Hindlimb muscle (tissue), 1 donor: ENCODE measurements around the gene PKDCC. TPM values are rescaled to one million over a fixed set of nuclear protein-coding genes. Genes with fewer than 3 reads are reported as not detected.

ENCODE experiments used
- DNase-seq: peaks from one replicate; pipeline ENCODE4 v3.0.0-alpha.2; 2013
- polyA plus RNA-seq: library from polyadenylated mRNA; unstranded; fragments of 120-200 nt; gene quantifications from one replicate; pipeline ENCODE4 v1.2.1, GENCODE V29; 2013; ENCODE audit not compliant: insufficient read length

PKDCC gene
- polyA plus RNA-seq, 1 donor = 116 TPM

DNA sequence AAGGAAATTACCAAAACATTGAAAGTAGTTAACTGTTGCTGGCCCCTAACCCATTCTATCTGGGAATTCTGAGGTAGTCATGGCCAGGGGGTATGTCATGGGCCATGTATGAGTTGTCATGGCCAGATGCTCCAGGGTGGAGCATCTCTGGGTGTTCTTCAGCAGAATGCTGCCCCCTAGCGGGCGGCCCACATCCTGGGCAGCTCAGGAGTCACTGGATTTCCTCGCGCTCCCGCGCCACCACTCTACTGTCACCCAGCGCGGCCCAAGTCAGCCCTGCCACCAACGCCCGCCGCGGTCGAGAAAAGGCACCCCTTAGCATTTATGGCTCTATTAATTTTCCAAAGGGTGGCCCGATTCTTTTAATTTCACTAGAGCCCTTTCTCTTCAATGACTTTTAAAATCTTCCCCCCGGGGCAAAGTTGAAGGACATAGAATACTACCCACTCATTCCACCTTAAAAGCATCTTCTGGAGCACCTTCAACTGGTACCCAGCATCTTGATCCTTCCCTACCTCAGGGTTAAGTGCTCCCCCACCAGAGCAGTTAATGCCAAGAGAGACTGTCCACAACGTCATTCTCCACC lies 41.6 kb downstream of the PKDCC start:
- no peak for DNase-seq

DNA sequence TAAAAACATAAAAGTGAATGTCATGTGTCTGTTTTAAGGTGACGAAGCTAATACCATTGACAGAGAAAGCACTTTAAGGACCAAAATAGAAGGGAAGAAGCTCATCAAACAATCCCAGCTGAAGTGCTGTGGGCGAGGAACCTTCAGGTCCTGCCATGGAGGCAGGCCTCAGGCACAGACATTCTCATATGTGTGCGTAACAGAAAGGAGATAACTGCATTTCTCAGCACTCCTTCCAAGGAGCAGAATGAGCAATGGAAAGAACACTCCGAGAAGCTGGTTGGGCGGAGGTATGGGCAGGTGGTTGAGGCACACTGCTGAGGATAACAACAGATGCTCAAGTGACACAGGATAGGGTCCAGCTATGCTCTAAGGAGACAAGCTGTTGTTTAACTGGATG lies 42.4 kb downstream of the PKDCC start:
- DNase-seq = no peak

DNA sequence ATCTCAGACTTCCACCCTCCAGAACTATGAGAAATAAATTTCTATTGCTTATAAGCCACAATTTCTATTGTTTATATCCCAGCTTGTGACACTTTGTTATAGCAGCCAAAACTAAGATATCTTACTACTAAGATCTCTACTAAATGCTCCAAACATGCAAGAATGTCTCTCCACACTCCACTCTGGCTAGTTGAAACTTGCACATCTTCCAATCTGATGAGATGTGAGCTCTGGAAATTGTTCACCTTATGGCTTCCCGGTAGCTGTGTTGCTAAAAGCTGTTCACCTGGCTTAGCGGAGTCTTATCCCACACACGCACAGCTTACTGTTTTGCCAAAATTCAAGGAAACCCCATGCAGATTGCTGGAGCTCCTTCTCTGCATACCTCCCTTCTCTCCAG lies 43.9 kb downstream of the PKDCC start:
- DNase-seq = no peak

DNA sequence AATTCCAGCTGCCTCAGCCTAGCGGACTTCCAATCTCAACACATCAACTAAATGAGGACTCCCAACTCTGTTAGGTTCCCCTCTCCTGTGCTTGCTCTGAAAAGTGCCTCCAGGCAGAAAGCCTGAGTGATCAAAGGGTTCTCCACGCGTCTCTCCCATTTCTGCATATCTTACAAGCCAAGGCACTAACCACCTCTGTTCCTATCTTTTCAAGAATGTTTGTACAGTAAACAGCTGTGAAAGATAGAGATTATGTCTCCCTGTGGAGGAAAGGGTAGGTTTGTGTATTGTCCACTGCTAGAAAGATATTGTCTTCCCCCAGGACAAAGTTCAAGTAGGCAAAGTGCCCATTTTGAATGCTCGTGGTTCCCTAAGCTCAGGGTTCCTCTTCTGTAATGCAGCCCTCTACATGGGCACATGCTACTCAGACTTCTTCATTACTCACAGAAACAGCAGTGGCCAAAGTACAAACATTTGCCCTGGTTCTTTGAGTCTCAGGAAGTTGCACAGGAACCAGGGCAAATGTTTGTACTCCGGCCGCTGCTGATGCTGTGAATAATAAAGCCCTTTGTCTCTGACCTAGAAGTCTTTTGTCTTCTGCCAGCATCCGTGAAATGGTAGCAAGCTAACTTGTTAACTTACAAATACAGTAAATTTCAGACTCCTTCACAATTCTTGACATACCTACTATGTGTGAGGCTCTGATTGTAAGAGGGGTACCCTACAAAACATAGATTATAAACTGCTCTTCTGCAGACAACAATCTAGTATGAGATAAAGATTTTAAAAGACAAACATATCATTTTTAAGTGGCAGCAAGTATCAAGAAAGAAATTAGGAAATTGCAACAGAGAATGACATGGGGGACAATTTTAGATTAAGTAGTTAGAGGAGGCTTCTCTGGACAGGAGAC lies 44.5 kb downstream of the PKDCC start:
- DNase-seq = no peak

DNA sequence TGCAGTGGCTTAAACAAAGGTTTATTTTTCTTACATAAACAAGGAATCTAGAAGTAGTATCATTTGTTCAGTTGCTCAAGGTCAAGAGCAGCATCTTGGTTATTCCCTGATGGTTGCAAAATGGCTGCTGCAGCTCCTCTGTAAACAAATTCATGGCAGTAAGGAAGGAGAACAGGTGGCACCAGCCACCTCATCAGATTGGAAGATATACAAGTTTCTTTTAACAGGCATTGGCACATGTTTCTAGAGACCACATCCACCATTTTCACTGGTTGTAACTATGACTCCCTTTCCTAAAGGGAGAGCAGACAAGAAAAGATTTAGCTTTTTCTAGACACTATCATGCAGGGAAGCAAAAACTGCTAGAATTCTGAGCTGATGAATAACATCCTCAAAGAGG lies 46.3 kb downstream of the PKDCC start:
- no peak for DNase-seq

DNA sequence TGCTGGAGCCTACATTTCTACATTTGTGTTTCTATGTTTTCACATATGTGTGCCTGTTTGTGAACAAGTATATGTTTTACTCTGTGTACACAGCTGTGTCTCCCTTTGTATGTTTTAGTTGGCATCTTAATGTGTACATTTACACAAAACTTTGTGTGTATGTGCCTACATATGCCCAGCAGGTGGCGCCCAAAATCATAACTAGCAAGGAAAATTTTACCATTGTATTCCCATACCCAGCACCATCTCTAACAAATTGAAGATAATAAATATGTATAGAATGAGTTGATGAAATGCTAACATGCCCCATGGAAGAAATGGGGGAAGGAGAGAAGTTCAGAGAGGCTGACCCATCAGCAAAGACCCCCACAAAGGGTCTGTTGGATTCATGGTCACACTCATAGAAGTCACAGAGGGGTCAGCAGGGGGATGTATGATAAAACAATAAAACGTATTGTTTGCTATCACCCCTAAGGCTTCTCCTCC lies 48.1 kb downstream of the PKDCC start:
- DNase-seq = peak; percentile 75

DNA sequence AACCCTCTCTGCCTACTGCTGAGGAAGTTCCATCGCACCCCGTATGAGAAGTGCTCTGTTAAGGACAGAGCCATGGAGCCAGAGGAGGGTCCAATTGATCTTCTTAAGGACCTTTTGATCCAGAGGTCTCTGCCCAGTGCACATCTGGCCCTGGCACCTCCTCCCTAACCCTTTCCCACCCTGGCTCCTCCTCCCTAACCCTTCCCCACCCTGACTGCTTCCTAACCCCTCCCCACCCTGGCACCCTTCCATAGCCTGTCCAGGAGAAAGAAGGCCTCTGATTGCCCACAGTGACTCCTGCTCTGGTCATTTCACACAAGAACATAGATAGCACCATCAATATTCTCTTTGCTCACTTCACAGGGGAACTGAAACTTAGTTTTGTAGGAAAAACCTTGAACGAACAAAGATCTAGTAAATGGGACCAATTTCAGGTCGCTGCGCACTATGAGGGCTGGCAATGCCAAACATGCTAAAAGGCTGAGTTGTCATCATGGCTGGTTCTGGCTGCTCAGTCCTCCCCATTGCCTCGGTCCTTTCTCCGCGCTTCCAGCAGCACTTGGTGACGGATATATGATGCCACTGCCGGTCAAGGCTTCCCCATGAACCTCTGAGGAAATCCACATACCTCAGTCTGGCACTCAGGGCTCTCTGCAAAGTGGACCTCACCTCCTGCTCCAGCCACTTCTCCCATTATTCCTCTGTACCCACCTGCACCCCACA lies 49.2 kb downstream of the PKDCC start:
- DNase-seq = no peak

DNA sequence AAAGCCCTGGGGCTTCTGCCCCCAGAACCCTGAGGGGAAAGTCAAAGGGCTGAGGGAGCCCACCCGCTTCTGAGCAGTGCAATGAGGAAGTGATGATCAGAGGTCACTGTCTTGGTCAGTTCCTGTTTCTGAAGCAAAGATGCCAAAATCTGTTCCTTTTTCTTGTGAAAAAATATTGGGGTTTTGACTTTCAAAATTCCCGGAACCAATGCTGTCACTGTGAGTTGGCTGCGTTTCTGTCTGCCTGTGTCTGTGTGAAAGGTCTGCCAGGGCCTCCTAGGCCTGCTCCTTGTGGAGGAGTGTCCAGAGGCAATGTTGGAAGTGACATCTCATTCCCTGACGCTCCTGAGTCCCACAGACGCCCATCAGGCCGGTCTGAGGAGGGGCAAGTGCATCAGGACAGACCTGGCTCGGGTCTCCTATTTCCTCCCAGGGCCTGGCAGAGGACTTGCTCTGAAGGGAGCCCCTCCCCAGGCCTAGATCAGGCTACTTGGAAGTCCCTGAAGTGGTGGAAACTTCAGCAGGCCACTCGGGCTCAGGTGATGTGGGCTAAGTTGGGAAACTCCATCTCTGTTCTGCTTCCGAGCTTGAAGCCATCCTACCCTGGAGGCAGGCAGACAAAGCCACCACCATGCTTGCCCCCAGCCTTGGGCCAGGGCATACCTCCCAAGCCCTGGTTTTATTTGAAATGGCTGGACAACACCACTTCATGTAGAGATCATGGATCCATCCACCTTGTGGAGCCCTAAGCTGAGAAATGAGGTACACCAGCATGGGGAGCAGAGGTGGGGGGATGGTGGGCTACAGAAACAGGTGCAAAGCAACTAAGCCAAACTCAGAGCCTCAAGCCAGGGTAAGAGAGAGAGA lies 51.0 kb downstream of the PKDCC start:
- DNase-seq = no peak

DNA sequence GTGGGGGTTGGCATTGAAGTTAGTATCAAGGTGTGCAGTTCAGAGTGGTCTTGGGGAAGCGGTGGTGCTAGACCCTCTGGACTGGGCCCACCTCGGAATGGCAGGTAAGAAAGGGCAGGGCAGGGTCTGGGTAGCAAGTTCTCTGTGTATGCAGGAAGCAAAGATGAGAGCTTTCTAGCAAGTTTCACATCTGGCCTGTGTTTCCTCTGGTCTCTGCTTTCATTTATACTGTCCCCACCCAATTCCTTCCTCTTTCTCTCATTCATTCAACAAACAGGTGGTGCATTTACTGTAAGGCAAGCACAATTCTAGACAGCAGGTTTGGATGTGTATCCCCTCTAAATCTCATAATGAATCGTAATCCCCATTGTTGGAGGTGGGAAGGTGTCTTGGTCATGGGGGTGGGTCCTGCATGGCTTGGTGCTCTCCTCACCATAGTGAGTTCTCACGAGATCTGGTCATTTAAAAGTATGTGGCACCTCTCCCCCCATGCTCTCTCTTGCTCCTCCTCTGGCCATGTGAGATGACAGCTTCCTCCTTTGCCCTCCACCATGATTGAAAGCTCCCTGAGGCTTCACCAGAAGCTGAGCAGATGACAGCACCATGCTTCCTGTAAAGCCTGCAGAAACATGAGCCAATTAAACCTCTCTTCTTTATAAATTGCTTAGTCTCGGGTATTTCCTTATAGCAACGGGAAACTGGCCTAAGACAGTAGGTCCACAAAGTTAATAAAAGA lies 51.8 kb downstream of the PKDCC start:
- no peak for DNase-seq

DNA sequence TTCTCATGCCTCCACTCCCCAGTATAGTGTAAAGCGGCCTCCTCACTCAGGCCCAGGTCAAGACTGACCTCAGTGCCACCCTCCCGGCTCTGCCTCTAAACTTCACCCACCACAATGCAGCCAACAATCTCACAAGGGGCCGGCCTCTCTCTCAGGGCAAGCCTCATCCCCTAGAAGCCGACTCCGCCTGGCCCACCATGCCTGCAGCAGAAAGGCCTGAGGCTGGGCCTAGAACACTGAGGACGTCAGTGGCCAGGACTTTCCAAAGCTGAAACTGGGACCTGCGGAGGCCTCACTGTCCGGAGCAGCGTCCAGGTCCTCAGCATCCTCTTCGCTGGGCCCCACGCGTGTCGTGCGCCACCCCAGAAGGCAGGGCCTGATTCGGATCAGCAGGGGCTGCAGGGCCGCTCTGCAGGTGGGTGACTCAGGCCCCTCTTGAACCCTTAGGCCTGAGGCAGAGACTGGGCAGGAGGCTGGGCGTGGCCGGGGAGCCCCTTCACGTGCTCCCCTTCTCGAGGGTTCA lies 52.9 kb downstream of the PKDCC start:
- no peak for DNase-seq

DNA sequence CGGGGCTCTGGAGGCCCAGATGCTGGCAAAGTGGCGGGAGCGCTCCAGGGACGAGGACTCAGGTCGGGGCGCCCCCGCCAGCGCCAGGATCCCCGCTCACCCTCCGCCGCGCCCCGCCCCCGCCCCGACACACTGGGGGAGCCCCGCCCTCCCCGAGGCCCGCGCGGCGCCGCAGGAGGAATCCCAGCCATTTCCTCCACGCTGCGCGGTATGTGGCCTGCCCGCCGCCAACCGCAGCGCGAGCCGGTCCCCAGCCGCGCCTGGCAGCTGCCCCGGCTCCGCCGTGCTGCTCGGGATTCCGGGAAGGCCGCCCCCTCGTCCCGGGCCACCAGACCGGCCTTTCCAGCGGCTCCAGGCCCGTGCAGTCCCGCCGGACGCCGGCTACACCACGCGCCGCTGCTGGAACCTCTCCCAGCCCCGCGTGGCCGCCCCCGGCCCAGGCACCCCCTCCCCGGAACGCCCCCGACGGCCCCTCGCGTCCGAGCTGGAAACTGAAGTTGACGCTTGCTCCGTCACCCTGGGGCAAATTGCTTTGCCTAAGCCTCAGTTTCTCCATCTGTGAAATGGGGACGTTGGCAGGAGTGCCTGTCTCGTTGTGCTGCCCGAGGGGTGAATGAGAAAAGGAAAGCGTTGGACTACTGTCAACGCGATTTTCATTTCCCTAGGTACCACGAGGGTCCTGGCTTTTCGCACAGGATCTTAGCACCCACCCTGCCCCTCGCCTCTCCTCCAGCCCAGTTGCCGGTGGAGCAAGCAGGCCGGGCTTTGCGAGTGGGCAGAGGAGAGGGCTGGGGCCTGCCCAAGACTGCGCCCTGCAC lies 53.6 kb downstream of the PKDCC start:
- DNase-seq = no peak

DNA sequence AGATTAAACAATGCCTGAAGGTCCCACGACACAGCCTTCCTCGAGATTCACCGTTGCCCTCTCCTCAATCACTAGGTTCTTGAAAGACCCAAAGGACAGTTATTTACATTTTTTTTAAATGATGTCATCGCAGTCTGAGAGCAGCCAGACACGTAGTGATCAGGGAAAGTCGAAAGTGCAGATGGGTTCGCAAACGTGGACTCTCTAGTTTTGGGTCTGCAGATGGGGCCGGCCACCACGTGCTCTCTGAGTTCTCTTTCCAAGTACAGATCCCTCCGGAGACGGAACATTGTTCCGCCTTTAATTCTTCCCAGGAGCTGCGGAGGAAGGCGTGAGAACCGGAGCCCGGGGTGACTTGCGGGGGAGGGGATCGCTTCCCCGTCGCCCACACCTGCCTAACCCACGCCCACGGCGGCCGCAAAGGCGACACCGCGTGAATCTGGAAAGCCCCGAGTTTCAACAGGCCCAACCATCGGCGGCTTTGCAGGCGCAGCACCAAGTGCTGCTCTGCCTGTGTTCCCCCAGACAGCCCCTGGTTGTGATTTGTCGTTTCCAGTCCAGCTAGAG lies 54.3 kb downstream of the PKDCC start:
- peak; percentile 88 for DNase-seq

DNA sequence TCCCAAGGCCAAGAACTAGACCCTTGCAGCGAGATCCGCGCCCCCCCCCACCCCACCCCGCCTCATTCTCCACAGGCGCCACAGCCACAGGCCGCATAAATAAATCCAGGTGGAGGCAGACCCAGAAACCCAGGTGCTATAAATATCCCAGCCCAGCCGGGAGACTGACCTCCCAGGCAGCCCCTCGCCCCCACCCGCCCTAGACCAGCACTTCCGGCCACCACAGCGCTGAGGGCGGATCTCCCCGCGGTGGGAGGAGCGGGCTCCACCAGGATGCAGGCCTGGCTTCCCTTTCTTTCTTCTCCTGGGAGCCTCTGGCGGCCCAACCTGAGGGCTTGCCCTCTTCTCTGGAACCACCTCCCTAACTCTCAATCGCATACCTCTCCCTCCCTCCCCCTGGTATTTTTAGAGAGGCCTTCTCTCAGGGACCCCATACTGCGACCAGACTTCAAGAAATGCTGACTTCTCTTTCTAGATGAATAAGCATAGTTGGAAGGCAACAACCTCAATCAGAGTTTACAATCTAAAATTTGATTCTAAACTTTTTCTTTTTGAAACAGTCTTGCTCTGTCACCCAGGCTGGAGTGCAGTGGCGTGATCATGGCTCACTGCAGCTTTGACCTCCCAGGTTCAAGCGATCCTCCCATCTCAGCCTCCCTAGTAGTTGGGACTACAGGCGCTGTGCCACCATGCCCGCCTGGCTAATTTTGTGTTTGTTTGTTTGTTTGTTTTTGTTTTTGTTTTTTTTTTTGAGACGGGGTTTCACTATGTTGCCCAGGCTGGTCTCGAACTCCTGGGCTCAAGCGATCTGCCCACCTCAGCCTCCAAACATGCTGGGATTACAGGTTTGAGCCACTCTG lies 55.0 kb downstream of the PKDCC start:
- DNase-seq = peak; percentile 76

DNA sequence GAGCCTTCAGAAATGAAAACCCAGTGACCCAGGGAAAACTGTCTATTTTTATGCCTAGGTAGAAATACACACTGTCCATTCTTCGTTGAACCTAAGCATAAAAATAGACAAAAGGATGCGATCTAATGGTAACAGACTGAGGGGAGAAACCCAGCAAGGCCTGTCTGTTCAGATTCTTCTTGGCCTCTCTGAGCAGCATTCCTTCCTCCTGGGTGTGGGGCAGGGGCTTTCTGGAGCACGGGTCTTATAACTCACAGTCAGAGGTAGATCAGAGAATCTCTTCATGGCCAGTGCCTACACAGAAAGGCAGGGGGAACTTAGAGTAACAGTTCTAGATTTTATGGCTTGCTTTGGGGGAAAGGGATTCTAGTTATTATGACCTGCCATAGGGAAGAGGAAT lies 56.0 kb downstream of the PKDCC start:
- no peak for DNase-seq

DNA sequence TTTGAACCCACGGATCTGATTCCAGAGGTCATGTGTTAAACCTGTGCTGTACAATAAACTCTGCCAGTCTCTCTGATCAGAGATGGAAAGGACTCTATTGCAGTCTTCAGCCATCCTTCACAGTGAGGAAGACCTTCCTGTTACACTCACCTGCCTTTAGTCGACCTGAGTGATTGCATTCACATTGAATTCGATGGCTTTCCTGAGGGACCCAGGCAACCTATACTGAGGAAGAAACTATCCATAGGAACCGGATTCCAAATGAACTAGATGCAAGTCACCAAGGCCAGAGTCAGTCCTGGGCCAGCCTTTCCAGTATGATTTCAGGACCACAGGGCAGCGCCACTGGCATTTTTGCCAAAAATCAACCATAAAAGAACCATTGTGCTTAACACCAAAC lies 56.8 kb downstream of the PKDCC start:
- DNase-seq = no peak

DNA sequence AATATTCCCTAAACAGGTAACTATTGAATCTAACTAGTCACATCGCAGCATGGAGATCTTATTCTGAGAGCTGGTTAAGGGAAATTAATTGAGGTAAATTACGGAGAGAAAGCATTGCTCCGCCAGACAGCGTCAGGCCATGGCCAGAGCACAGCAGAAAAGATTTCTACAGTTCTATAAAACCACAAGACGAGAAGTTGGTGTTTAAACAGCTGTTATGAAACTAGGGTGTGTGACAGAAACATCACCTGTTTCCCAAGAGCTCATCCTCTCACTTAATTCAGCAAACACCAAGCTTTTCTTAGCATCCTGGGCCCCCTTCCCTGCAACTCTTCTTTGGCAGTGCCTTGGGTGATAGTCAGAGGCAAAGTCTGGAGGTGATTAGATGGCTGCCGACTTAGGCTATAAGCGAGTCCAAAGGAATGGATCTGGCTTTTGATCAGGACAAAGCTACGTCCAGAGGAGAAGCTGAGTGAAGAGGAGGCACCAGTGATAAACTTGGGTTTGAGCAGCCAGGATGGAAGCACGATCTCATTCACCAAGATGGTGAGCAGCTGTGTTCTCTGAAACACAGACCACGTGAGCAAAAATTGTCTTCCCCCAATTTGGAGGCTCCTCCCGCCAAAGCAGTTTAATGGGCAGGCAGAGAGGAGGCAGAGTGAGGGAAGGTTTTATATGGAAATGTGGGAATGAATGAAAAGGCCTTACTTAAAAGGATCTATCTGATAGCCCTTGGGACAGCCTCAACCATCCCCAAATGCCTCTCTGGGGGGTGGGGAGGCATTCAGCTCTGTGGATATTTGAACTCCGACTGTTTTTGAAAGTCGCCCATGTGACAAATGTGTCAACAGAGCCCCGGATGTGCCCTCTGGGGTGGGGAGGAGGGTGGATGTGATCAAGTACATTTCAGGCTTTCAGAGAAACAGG lies 57.8 kb downstream of the PKDCC start:
- no peak for DNase-seq

DNA sequence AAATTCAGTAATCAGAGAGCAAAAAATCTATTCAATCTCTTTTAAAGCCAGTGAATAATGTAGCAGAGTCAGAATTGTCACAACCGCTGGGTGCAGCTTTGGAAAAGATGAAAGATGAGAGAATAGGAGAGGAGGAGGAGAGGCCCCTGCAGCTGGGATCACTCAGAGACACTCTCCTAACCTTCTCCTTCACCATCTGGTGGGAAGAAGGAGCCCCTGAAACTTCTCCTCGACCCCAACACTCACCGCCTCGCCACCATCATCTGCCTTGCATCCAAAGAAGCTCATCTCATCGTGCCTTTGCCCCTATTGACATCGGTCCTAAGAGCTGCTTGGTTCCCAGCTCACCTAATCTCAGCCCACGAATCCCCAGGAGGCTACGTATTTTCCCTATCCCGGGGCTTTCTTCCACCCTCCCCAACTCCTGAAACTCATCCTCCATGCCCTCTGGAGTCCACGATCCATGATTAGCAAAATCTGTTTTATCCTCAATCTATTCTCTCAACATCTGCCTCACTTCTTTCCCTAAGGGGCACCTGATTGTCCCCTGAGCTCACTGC lies 58.5 kb downstream of the PKDCC start:
- no peak for DNase-seq
